CD4-positive, alpha-beta memory T cell (primary cell): ENCODE measurements around the gene AZIN2. TPM values are rescaled to one million over a fixed set of nuclear protein-coding genes. Genes with fewer than 3 reads are reported as not detected.

Source experiments
- CTCF ChIA-PET: fragments of 350-600 bp; sonication (Branson Sonifier 250); formaldehyde crosslinking; loops from one replicate; lab custom pipeline; 2021; ENCODE audit warnings: inconsistent platforms; ENCODE audit not compliant: partially characterized antibody; lab: Charles Lee
- POLR2A ChIA-PET: fragments of 350-600 bp; sonication (Branson Sonifier 250); formaldehyde crosslinking; loops from one replicate; lab custom pipeline; 2021; ENCODE audit not compliant: partially characterized antibody; lab: Charles Lee
- DNase-seq, 5 donors: peaks; one replicate each; pipeline versions ENCODE4 v3.0.0 to v3.0.0-alpha.2; 2020 to 2022; ENCODE audit warnings: mixed read lengths in 1 of 5
- H3K27ac ChIP-seq: one replicate; pipeline ENCODE4 v1.7.0; 2013; ENCODE audit warnings: low read depth, low read length
- H3K27me3 ChIP-seq: 2 replicates; pipeline ENCODE4 v1.7.0; 2013; ENCODE audit warnings: mild to moderate bottlenecking, low read length, moderate library complexity; ENCODE audit not compliant: insufficient read depth
- H3K36me3 ChIP-seq: 2 replicates; pipeline ENCODE4 v1.7.0; 2013; ENCODE audit warnings: mild to moderate bottlenecking, low read length, moderate library complexity; ENCODE audit not compliant: insufficient read depth
- H3K4me1 ChIP-seq: 2 replicates; pipeline ENCODE4 v1.7.0; 2013; ENCODE audit warnings: mild to moderate bottlenecking, low read length, moderate library complexity; ENCODE audit not compliant: insufficient read depth
- H3K4me3 ChIP-seq, 2 donors: one replicate each; pipeline ENCODE4 v1.7.0; 2013; ENCODE audit warnings: low read length in 2 of 2, mild to moderate bottlenecking in 1 of 2
- H3K9me3 ChIP-seq, 2 donors: one replicate each; pipeline ENCODE4 v1.7.0; 2013; ENCODE audit warnings: low read length in 2 of 2, control low read depth in 1 of 2; ENCODE audit not compliant: control insufficient read depth in 1 of 2
- H3K27ac Mint-ChIP-seq, 7 donors: one replicate each; pipeline ENCODE4 v1.8.0; 2020 to 2021; ENCODE audit warnings: mixed read lengths in 7 of 7, mild to moderate bottlenecking in 6 of 7, inconsistent platforms in 3 of 7, moderate library complexity in 3 of 7
- H3K27me3 Mint-ChIP-seq, 2 donors: one replicate each; pipeline ENCODE4 v1.8.0; 2020 to 2021; ENCODE audit warnings: mixed read lengths in 2 of 2
- H3K36me3 Mint-ChIP-seq, 2 donors: one replicate each; pipeline ENCODE4 v1.8.0; 2020 to 2021; ENCODE audit warnings: mixed read lengths in 2 of 2, inconsistent platforms in 1 of 2, mild to moderate bottlenecking in 1 of 2
- H3K4me1 Mint-ChIP-seq, 4 donors: one replicate each; pipeline ENCODE4 v1.8.0; 2020 to 2021; ENCODE audit warnings: mixed read lengths in 4 of 4, mild to moderate bottlenecking in 1 of 4
- H3K4me3 Mint-ChIP-seq, 8 donors: one replicate each; pipeline ENCODE4 v1.8.0; 2020 to 2021; ENCODE audit warnings: mixed read lengths in 8 of 8, mild to moderate bottlenecking in 7 of 8, moderate library complexity in 6 of 8, inconsistent platforms in 3 of 8
- H3K9me3 Mint-ChIP-seq, 8 donors: one replicate each; pipeline ENCODE4 v1.8.0; 2020 to 2021; ENCODE audit warnings: mixed read lengths in 8 of 8, mild to moderate bottlenecking in 5 of 8, inconsistent platforms in 3 of 8, moderate library complexity in 1 of 8
- intact Hi-C: fragments of 100-400 bp; cut with micrococcal nuclease; formaldehyde crosslinking; loops from one replicate; pipeline ENCODE4 v1.15.1; 2023
- polyA plus RNA-seq, 2 donors: library from polyadenylated mRNA; unstranded; fragments of 300-500 nt; fragmentation: Illumina TruSeq; gene quantifications; one replicate each; pipeline ENCODE4 v1.2.3, GENCODE V29; 2021
- total RNA-seq, 2 experiments: library from RNA; stranded (reverse); gene quantifications; one replicate each; pipeline ENCODE4 v1.2.3, GENCODE V29; 2021

AZIN2 gene
- total and polyA plus RNA-seq, 4 experiments from 2014 or later = 5.4 to 8.0 (median 6.8) TPM

- intact Hi-C loops = no loop called here
- Histone ChIP-seq H3K9me3 (no peaks in the 10 kb centered on the region), H3K27me3 (no peaks in the 10 kb centered on the region), H3K27ac (no peak overlapping the region), H3K36me3 (no peaks in the 10 kb centered on the region), H3K4me3 (no peak overlapping the region), H3K4me1 (peaks cover 31% of the 10 kb centered on the region)
- H3K4me3 Mint-ChIP-seq = no peak overlapping the region
- H3K9me3 Mint-ChIP-seq = no peaks in the 10 kb centered on the region
- POLR2A ChIA-PET = interaction anchor here (1.0 kb wide), 1 partner anchor 34 kb away, joined by 4 read pairs; no protein-coding TSS in a partner anchor
- CTCF ChIA-PET = interaction anchor here (0.6 to 10.2 kb wide), 5 partner anchors 10 to 205 kb away, joined by 3 to 95 read pairs (median 3); partner anchors contain the start of genes AZIN2 and TRIM62
- peaks cover 17 to 47% (median 31%) of the 10 kb centered on the region in 4 donors for H3K4me1 Mint-ChIP-seq
- no peaks in the 10 kb centered on the region for H3K27me3 Mint-ChIP-seq
- DNase-seq = no peak
- no peak overlapping the region for H3K27ac Mint-ChIP-seq
- H3K36me3 Mint-ChIP-seq = no peaks in the 10 kb centered on the region
These were observed 11.5 kb downstream of the AZIN2 start for GRCh38 chr1:33092438-33092837.

GRCh38 chr1:33093004-33093403, 12.1 kb downstream of the AZIN2 start:
- ChIA-PET CTCF (interaction anchor here (1.0 to 10.2 kb wide), 4 partner anchors 11 to 88 kb away, joined by 3 to 95 read pairs (median 4); partner anchors contain the start of genes AZIN2 and TRIM62), POLR2A (interaction anchor here (0.9 kb wide), 1 partner anchor 38 kb away, joined by 3 read pairs; no protein-coding TSS in a partner anchor)
- intact Hi-C loops = no loop called here
- Histone ChIP-seq H3K36me3 (no peaks in the 10 kb centered on the region), H3K4me1 (peaks cover 32% of the 10 kb centered on the region), H3K27me3 (no peaks in the 10 kb centered on the region), H3K27ac (no peak overlapping the region), H3K4me3 (no peak overlapping the region), H3K9me3 (no peaks in the 10 kb centered on the region)
- no peaks in the 10 kb centered on the region for H3K36me3 Mint-ChIP-seq
- no peaks in the 10 kb centered on the region for H3K9me3 Mint-ChIP-seq
- H3K4me1 Mint-ChIP-seq = peaks cover 17 to 47% (median 32%) of the 10 kb centered on the region in 4 donors
- H3K4me3 Mint-ChIP-seq = no peak overlapping the region
- no peak for DNase-seq
- no peaks in the 10 kb centered on the region for H3K27me3 Mint-ChIP-seq
- peak overlapping the region in 1 of 7 donors; percentile 90 for H3K27ac Mint-ChIP-seq

GRCh38 chr1:33094486-33094885, 13.5 kb downstream of the AZIN2 start:
- Mint-ChIP-seq H3K9me3 (no peaks in the 10 kb centered on the region), H3K36me3 (no peaks in the 10 kb centered on the region), H3K4me1 (peaks cover 22 to 52% (median 36%) of the 10 kb centered on the region in 4 donors), H3K27me3 (no peaks in the 10 kb centered on the region), H3K27ac (peak overlapping the region in 1 of 7 donors; percentile 31), H3K4me3 (no peak overlapping the region)
- Histone ChIP-seq H3K27me3 (no peaks in the 10 kb centered on the region), H3K36me3 (no peaks in the 10 kb centered on the region), H3K4me1 (peaks cover 36% of the 10 kb centered on the region), H3K27ac (no peak overlapping the region), H3K9me3 (no peaks in the 10 kb centered on the region), H3K4me3 (no peak overlapping the region)
- ChIA-PET POLR2A (interaction anchor here (0.5 to 1.1 kb wide), 2 partner anchors 14 to 33 kb away, joined by 3 to 5 read pairs; no protein-coding TSS in a partner anchor), CTCF (interaction anchor here (0.5 to 10.2 kb wide), 10 partner anchors 12 to 1851 kb away, joined by 3 to 95 read pairs (median 4); partner anchors contain the start of gene AZIN2)
- intact Hi-C loops = no loop called here
- no peak for DNase-seq

- Histone ChIP-seq H3K27me3 (no peaks in the 10 kb centered on the region), H3K4me1 (peaks cover 42% of the 10 kb centered on the region), H3K27ac (no peak overlapping the region), H3K4me3 (no peak overlapping the region), H3K9me3 (no peaks in the 10 kb centered on the region), H3K36me3 (no peaks in the 10 kb centered on the region)
- no peaks in the 10 kb centered on the region for H3K27me3 Mint-ChIP-seq
- H3K9me3 Mint-ChIP-seq = no peaks in the 10 kb centered on the region
- H3K27ac Mint-ChIP-seq = peak overlapping the region in 2 of 7 donors; percentile 53 to 55
- DNase-seq = no peak
- intact Hi-C loops = no loop called here
- CTCF ChIA-PET = interaction anchor here (0.6 to 10.2 kb wide), 20 partner anchors 9 to 189 kb away, joined by 3 to 95 read pairs (median 4); partner anchors contain the start of genes AZIN2 and TRIM62
- no peaks in the 10 kb centered on the region for H3K36me3 Mint-ChIP-seq
- H3K4me1 Mint-ChIP-seq = peaks cover 26 to 58% (median 41%) of the 10 kb centered on the region in 4 donors
- peak overlapping the region in 1 of 8 donors; percentile 31 for H3K4me3 Mint-ChIP-seq
- POLR2A ChIA-PET = interaction anchor here (0.5 to 1.5 kb wide), 4 partner anchors 15 to 86 kb away, joined by 3 to 5 read pairs (median 4); no protein-coding TSS in a partner anchor
These were observed 14.1 kb downstream of the AZIN2 start for GRCh38 chr1:33094971-33095604.

- Mint-ChIP-seq H3K4me1 (peaks cover 25 to 68% (median 47%) of the 10 kb centered on the region in 4 donors), H3K27me3 (no peaks in the 10 kb centered on the region)
These were observed 15.5 kb downstream of the AZIN2 start for GRCh38 chr1:33096363-33097005.

GRCh38 chr1:33097137-33097611, 16.2 kb downstream of the AZIN2 start:
- H3K9me3 ChIP-seq = no peaks in the 10 kb centered on the region
- Mint-ChIP-seq H3K4me1 (peaks cover 25 to 73% (median 48%) of the 10 kb centered on the region in 4 donors), H3K27me3 (no peaks in the 10 kb centered on the region), H3K4me3 (no peak overlapping the region), H3K36me3 (no peaks in the 10 kb centered on the region), H3K9me3 (no peaks in the 10 kb centered on the region), H3K27ac (peak overlapping the region in 4 of 7 donors; percentile 59 to 99 (median 97))
- intact Hi-C loops = no loop called here
- no peaks in the 10 kb centered on the region for H3K27me3 ChIP-seq
- H3K27ac ChIP-seq = no peak overlapping the region
- ChIA-PET CTCF (interaction anchor here (1.1 to 10.2 kb wide), 6 partner anchors 9 to 163 kb away, joined by 3 to 95 read pairs (median 10); partner anchors contain the start of gene AZIN2), POLR2A (interaction anchor here (2.1 to 4.1 kb wide), 2 partner anchors 16 to 30 kb away, joined by 9 to 47 read pairs; partner anchors contain the start of gene AZIN2)
- H3K36me3 ChIP-seq = no peaks in the 10 kb centered on the region
- H3K4me1 ChIP-seq = peaks cover 56% of the 10 kb centered on the region
- H3K4me3 ChIP-seq = no peak overlapping the region
- no peak for DNase-seq

More at GRCh38 chr1:33096363-33097005, 15.5 kb downstream of the AZIN2 start:
- intact Hi-C loops = no loop called here
- H3K4me3 ChIP-seq = no peak overlapping the region
- no peaks in the 10 kb centered on the region for H3K36me3 Mint-ChIP-seq
- no peaks in the 10 kb centered on the region for H3K9me3 Mint-ChIP-seq
- H3K4me1 ChIP-seq = peaks cover 56% of the 10 kb centered on the region
- POLR2A ChIA-PET = interaction anchor here (0.5 to 4.1 kb wide), 5 partner anchors 15 to 84 kb away, joined by 3 to 47 read pairs (median 4); partner anchors contain the start of gene AZIN2
- H3K27ac ChIP-seq = no peak overlapping the region
- no peaks in the 10 kb centered on the region for H3K9me3 ChIP-seq
- H3K4me3 Mint-ChIP-seq = no peak overlapping the region
- DNase-seq = no peak
- H3K27me3 ChIP-seq = no peaks in the 10 kb centered on the region
- peak overlapping the region in 3 of 7 donors; percentile 56 to 98 (median 59) for H3K27ac Mint-ChIP-seq
- H3K36me3 ChIP-seq = no peaks in the 10 kb centered on the region
- CTCF ChIA-PET = interaction anchor here (1.1 to 10.2 kb wide), 11 partner anchors 8 to 168 kb away, joined by 3 to 95 read pairs (median 6); partner anchors contain the start of gene AZIN2
